GM19193 (cell line): Measurements from ENCODE around the gene TTC27.

Experiments used
- POLR2A ChIP-seq: IDR thresholded peaks from 4 replicates; pipeline ENCODE4 v1.6.1; 2011; ENCODE audit not compliant: insufficient read depth, insufficient read length; ENCODE audit errors: extremely low read depth

The TTC27 gene

DNA sequence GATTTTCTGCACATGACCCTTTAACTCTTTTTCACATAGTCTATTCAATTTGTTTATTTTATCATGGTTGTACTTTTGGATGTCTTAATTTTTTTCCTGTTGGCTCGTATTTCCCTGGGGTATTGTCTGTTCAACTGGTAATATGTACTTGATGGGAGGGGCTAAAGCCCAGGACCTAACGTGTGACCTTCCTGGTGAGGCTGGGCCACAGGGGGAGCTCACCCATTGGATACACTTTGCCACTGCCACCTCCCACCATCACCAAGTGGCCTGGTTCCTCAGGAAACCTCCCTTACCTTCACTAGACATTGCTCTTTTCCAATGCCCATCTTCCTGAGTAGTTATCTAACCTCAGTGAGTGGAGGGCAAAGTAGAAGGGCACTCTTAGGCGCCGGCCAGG lies 175.0 kb downstream of the TTC27 start:
- TF ChIP-seq POLR2A, result no peak

DNA sequence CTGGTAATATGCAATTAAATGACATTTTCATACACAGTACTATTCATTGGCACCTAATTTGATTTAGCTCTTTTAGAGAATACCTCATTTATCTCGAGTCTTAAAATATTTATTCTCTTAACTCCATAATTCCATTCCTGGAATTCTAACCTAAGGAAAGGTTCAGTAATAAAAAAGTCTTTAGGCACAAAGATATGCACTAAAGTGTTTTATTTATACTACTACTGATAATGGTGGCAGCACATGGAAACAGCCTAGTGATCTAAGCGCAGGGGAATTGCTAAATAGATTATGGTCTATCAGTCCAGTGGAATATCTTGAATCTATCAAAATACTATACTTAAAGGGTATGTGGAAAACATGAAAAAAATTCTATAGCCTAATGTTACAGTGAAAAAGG lies 176.4 kb downstream of the TTC27 start:
- TF ChIP-seq POLR2A, result no peak

DNA sequence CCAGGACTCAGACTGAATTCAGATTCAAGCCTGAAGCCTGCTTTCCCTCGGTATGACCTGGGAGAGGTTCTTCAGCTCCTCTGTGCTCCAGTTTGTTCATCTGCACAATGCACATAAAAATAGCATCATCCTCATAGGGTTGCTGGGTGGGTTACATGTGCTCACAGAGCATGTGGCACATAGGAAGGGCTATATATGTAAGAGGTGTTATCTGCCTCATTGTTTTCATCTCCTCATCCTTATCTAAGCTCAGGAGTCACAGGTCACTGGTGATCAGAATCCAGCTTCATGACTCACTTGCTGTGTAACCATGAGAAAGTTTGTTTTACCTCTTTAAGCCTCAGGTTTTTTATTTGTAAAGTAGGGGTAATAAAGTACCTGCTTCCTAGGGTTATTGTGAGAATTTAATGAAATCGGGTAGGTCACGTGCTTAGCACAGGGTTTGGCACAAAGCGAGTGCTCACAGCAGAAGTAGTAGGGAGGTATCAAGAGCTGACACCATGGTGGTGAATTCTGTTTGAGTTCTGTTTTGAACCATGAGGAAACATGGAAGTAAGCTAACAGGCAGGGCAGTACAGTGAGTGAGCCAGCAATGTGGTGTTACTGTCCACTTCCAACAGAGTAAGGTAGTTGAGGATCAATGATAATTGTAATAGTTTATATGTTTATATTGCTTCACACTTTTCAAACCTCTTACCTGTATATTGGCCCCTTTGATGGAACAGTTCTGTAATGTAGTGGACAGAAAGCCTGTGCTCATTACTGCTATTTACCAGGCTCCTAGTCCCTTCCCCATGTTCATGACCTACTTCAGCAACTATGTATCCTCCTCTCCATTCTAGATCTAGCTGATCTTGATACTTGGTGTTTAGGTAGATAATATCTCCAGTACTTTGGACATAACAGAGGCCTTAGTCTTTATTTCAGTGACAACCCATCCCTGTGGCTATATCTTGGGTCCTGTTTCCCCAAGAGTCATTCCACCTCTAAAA lies 177.6 kb downstream of the TTC27 start:
- TF ChIP-seq POLR2A, result no peak

DNA sequence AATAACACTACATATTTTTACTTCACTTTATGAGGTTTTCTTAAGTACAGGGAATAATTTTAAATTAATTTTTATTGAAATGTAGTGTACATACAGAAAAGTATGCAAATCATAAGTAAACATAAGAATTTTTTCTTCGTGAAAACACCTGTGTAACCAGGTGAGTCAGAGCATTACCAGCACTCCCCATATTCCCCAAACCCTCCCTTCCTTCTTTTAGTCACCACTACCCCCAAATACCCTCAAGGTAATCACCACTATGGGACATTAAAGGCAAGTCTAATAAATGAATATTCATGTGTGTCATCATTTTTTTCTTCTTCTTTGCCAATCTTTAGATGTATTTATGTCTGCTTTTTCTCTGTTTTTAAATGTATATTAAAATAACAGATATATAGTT lies 179.0 kb downstream of the TTC27 start:
- no peak for TF ChIP-seq POLR2A

DNA sequence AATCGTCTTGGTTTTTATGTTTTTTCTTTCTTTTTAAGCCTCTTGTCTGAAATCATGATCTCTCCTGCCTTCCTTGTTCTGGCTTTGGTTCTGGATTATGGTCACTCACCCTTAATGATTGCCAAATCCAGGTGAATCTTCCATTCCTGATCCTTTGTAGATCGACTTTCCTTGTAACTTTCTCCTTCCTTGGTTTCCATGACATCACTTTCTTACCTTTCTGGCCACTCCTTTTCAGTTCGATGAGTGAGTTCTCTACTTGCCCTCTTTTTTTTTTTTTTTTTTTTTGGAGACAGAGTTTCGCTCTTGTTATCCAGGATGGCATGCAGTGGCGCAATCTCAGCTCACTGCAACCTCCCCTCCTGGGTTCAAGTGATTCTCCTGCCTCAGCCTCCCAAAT lies 179.8 kb downstream of the TTC27 start:
- no peak for TF ChIP-seq POLR2A

DNA sequence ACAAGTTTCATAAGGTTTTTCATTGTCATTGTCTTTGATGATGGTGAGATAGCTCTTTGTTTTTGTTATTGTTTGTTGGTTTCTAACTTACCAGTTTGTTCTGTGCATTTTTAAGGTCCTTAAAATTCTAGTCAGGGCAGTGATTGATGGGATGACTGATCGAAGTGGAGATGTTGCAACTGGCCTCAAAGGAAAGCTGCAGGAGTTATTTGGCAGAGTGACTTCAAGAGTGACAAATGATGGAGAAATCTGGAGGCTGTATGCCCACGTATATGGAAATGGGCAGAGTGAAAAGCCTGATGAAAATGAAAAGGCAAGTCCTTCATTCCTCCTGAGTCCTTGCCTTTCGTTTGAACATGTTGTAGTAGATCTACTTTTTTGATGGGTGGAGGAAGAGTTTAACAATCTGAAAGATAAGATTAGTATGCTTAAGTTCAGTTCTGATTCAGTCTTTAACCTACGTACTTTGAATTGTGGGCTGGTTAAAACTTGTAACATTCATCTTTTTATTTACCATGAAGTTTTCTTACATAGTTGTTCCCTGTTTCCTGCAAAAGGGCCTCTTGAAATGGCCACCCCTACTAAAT lies 183.2 kb downstream of the TTC27 start:
- TF ChIP-seq POLR2A, result no peak

DNA sequence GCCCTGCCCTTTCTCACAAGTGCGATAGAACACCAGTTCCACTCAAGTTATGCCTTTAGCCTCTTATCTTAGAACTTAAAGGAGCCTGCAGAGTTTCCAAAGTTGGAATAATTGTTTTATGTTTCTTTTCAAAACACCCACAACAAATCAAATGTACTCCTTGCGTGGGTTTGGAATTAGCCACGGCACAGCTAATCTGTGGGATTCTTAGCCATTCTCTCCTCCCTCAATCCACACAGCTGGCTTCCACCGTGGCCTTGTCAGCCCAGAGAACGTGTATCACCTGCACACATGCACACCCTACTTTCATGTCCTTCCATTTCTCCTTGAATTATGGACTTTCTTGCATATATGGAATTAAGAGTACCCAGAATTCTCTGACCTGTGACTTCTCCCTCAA lies 183.8 kb downstream of the TTC27 start:
- no peak for TF ChIP-seq POLR2A

DNA sequence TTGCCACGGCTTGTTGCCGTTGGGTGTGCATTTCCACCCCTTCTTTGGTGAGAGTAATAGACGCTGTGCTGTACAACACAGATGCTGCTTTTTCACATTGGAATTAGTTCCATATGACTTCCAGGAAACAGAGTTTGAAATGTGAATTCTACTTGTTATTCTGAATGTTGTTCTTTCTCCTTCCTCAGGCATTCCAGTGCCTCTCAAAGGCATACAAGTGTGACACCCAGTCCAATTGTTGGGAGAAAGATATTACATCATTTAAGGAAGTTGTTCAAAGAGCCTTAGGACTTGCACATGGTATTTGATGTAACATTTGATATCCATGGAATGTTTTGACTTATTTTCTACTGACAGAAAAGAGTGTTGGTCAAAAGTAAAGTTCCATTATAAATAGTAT lies 184.5 kb downstream of the TTC27 start:
- no peak for TF ChIP-seq POLR2A

GRCh38 chr2:32820088-32820487 lies 192.2 kb downstream of the TTC27 start:
- no peak for TF ChIP-seq POLR2A

DNA sequence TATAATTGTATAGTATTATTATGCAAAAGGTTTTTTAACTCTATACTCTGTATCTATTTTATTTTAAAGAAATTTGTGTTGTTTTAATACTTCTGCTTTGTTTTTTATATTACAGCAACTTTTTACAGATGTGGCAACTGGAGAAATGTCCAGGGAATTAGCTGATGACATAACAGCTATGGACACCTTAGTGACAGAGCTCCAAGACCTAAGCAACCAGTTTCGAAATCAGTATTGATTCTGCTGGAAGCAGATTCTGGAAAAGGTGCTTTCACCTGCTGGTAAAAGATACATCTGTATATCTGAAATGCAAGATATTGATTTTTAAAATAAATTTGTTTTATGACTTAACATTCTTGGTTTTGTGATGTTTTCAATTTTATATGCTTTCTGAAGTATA lies 192.9 kb downstream of the TTC27 start:
- no peak for TF ChIP-seq POLR2A

GRCh38 chr2:32824070-32824809 lies 196.4 kb downstream of the TTC27 start:
- no peak for TF ChIP-seq POLR2A

DNA sequence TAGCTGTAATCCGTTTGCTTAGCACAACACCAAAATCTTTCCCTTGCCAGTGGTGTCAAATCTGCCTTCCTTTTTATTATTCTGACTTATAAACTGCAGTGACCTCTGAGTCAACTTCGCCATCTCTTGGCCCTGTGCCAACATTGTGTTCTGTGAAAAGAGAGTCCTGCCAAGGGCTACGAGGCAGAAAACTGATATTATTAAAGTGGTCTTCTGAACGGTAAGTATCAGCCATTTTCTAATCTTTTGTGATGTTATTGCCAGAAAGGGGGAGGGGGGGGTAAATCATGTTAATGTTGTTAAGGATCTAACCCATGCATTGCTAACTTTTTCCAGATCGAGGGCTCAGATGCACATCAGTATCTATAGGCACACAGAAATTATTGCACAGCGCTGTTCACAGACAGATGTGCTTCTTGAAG lies 197.5 kb downstream of the TTC27 start:
- TF ChIP-seq POLR2A, result no peak

GRCh38 chr2:32830196-32830595 lies 202.3 kb downstream of the TTC27 start:
- TF ChIP-seq POLR2A, result no peak

DNA sequence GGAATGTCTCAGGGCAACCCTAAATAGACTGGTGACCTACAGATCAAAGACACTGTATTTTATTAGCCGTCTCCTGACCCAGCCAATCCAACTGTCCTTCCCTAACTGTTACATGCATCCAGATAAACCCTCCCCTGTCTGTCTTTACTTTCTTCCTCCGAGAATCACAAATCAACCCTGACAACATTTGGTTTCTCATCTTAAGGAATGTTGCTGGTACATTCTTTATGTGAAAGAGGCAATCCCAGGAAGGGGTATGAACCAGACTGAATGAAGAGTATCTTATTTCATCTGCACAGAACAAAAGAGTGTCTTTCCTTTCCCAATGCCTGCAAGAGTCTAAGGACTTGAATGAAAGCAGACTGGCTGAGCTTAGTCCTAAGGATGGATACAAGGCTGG lies 205.0 kb downstream of the TTC27 start:
- no peak for TF ChIP-seq POLR2A

DNA sequence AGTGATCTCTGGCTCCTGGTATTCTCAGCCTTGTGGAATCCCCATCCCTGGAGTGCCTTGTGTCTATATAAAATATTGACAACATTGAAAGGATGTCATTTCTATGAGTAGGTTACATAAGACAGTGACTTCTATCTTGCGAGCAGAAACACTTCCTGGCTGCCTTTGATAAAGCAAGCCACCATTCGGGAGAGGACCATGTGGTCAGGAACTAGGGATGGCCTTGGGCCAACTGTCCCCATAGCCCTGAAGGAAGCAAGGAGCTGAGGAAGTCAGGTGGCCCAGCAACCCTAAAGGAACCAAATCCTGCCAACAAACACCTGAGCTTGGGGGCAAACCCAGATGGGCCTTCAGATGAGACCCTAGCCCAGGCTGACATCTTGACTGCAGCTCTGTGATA lies 205.9 kb downstream of the TTC27 start:
- no peak for TF ChIP-seq POLR2A

DNA sequence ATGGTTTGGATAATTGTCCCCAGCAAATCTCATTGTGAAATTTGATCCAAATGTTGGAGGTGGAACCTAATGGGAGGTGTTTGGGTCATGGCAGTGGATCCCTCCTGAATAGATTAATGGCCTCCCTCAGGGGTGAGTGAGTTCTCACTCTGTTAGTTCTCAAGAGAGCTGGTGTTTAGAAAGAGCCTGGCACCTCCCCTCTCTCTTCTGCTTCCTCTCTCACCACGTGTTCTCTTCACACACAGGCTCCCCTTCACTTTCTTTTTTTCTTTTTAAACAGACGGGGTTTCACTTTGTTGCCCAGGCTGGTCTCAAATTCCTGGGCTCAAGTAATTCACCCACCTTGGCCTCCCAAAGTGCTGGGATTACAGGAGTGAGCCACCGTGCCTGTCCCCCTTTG lies 207.3 kb downstream of the TTC27 start:
- no peak for TF ChIP-seq POLR2A

DNA sequence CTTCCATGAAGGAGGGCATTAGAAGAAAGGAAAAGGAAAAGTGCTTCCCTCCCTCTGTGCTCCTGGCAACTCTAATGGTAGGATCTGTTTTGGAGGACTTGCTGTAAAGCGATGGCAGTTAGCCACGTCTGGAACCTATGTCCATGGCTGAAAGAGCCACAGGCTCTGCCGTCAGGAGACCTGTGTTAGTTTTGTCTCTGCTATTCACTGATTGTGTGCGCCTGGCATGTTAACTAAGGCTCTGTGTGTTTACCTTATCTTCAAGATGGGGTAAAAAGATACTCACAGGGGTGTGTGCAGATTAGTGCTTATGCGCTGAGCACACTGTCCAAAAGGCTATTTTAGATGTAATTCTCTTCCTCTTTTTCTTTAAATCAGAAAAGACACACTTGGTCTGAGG lies 209.1 kb downstream of the TTC27 start:
- TF ChIP-seq POLR2A, result no peak

- no peak for TF ChIP-seq POLR2A
These were observed 210.6 kb downstream of the TTC27 start for GRCh38 chr2:32838418-32838817.
